Vagina (tissue), 2 donors: Measurements from ENCODE around the gene STARD13.

Source experiments
- CTCF ChIP-seq, 3 experiments: fragments of 450-650 bp in 2 of 3; fragments of 200-600 bp in 1 of 3; sonication (generic) in 1 of 3; IDR thresholded peaks; one replicate each; pipeline ENCODE4 v1.5.1; 2017 to 2019; ENCODE audit warnings: antibody characterized with exemption in 3 of 3, mild to moderate bottlenecking in 2 of 3, moderate library complexity in 2 of 3
- POLR2AphosphoS5 ChIP-seq, 2 donors: sonication (generic); formaldehyde crosslinking; IDR thresholded peaks; one replicate each; pipeline ENCODE4 v1.9.0; 2017; ENCODE audit warnings: antibody characterized with exemption in 2 of 2, mild to moderate bottlenecking in 2 of 2, low read depth in 1 of 2; ENCODE audit not compliant: insufficient read depth in 1 of 2

- TF ChIP-seq POLR2AphosphoS5 (IDR thresholded peaks at IDR 0.05; ENCODE audit: insufficient read depth in 1 of 2, low read depth in 1 of 2) (no peak), CTCF (IDR thresholded peaks at IDR 0.05) (no peak)
These were observed 25.5 kb upstream of the STARD13 start for GRCh38 chr13:33311040-33311439.
